Activated CD8-positive, alpha-beta memory T cell treated with anti-CD3 and anti-CD28 coated beads for 4 hours (primary cell): ENCODE results near the gene RGS6.

ENCODE experiments used
- DNase-seq, 2 donors: peaks; one replicate each; pipeline ENCODE4 v3.0.0-alpha.2; 2020; ENCODE audit warnings: low read depth in 2 of 2

The RGS6 gene

DNA sequence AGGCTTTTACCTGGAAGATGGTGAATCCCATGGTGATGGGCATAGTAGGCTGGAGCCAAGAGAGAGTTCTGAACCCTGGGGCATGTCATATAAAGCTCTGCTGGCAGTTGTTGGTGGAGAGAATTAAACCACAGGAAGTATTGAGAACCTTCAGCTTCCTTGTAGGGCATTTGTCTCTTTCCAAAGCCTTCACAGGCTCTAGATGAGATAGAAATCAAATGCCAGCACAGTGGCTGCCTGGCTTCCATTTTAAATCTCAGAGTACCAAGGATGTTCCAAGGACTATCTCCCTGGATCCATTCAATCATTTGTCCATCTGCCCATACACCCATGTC is 592.0 kb downstream of the RGS6 start:
- DNase-seq = no peak

DNA sequence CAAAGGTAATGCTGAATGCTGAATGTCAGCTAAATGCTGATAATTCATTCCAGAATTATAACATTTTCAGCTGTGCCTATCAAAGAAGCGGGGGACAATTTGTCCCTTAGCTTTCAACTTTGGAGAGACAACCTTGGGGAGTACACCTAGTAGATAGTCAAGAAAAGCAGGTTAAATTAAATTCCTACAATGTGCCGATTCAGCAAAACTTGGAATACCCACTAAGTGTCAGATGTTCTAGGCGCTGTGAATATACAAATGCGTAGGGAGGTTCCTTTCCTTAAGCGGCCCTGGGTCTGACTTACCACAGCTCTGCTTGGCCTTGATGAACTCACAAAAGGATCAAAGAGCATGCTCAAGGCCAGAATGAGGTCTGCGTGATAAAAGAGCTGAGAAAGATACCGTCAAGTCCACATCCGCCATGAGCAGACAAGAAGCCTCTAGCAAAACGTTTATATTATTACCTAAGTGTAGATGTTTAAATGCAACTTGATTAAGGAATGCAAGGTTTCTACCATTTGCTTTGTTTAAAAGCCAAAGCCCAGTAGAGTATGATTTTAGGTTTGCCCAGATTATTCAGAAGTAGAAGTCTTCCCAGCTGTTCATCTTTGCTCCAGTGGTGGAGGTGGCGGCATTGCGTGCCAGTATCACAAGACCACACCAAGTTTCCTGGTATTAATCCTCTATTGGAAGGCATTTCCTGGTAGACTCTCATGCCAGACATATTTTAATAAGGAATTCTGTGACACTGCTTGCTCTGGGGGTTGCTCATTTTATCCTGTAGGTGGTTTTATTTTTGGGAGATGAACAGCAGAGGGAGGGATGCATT is 593.1 kb downstream of the RGS6 start:
- no peak for DNase-seq

DNA sequence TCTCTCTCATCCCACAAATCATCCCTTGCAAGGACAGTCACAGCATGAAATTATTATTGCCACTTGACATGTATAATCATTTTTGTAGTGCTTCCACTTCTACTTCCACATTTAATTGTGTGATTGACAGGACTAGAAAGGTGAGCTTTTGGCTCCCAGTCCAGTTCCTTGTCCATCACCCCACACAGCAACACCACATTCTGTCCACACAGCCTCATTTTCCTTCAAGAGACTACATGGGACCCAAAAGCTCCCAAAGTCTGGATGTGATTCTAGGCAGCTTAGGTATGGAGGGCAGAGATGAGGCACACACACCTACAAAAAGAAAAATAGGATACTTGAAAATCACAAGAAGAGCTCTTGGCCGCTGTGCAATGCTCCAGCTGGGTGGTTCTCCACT is 595.4 kb downstream of the RGS6 start:
- DNase-seq = no peak

DNA sequence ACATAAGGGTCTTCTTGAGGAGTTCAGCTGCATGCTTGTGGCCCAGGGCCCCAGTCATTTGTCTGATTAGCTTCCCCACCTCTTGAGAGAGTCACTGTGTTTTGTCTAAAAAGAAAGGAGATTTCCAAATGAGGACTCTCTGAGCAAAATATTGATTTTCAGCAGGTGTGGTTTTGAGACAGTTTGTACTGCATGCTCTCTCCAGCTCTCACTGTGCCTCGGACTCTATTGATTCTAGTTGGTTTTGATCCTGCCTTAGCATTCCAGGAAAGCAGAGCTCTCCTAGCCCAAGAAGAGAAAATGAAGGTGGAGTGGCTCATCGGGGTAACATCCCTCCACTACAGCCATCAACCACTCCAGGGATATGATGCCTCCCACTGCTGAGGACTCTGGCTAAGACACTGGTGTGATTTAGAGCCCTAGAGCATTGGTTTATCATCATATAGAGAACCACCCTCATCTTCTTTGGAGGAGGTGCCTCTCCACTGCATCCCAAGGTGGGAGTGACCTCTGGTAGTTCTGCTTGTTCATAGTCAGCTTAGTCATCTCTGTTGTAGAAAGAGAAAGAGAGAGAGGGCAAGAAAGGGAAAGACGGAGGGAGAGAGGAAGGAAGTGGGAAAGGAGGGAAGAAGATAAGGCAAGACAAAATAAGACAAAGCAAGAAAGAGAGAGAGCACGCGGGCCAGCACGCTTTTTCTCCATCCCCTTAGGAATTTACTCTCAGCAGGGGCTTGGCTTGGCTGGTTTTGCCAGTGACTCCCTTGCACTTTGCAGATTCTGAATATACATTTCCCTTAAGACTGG is 596.0 kb downstream of the RGS6 start:
- DNase-seq = no peak

DNA sequence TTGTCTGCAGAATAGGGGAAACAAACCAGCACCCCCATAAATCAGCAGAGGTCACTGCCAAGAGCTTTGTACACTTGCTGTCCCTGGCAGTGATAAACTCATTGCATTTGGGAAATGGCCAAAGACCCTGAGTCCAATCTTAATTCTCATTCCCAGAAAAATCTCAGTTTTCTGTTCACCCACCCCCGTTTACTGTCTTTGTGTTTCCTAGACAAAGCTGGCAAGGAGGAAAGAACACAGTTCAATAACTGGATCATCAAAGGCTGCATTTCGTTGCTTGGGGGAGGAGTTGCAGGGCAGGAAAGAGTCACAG is 596.6 kb downstream of the RGS6 start:
- DNase-seq = no peak

DNA sequence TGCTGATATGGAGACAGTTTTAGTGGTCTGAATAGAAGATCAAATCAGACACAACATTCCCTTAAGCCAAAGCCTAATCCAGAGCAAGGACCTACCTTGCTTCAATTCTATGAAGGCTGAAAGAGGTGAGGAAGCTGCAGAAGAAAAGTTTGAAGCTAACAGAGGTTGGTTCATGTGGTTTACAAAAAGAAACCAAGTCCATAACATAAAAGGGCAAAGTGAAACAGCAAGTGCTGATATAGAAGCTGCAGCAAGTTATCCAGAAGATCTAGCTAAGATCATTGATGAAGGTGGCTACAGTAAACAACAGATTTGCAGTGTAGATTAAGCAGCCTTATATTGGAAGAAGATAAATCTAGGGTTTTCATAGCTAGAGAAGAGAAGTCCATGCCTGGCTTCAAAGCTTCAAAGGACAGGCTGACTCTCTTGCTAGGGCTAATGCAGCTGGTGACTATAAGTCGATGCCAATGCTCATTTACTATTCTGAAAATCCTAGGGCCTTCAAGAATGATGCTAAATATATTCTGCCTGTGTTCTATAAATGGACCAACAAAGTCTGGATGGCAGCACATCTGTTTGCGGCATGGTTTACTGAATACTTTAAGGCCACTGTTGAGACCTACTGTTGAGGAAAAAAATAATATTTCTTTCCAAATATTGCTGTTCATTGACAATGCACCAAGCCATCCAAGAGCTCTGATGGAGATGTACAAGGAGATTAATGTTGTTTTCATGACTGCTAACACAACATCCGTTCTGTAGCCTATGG is 600.6 kb downstream of the RGS6 start:
- DNase-seq = no peak

DNA sequence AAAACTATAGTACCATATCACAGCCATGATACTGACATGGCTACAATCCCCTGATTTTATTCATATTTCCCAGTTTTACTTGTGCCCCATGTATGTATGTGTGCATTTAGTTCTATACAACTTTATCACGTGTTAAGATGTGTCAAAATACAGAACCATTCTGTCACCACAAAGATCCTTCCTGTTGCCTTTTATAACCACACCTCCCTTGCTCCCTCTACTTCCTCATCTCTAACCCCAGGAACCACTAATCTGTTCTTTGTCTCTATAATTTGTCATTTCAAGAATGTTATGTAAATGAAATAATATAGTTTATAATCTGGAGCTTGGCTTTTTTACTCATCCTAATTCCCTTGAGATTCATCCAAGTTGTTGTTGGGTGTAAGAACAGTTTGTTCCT is 603.3 kb downstream of the RGS6 start:
- DNase-seq = no peak

DNA sequence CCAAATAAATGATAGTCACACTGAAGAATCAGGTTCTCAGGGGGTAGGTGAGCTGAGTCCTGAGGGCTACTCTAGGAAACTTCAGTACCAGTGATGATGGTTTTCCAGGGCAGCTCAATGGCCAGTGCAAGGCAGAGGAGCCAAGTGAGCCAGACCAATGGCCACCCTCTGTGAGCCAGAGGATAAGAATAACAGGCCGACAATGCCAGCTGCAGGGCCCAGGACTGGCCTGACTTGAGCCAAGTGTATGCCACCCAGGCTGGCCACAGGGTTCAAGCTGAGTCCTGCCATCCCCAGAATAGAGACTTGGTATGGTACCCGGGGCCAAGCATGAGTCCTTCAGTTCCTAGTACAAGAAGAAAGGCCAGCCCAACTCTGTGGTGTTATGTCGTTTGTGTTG is 606.2 kb downstream of the RGS6 start:
- no peak for DNase-seq

DNA sequence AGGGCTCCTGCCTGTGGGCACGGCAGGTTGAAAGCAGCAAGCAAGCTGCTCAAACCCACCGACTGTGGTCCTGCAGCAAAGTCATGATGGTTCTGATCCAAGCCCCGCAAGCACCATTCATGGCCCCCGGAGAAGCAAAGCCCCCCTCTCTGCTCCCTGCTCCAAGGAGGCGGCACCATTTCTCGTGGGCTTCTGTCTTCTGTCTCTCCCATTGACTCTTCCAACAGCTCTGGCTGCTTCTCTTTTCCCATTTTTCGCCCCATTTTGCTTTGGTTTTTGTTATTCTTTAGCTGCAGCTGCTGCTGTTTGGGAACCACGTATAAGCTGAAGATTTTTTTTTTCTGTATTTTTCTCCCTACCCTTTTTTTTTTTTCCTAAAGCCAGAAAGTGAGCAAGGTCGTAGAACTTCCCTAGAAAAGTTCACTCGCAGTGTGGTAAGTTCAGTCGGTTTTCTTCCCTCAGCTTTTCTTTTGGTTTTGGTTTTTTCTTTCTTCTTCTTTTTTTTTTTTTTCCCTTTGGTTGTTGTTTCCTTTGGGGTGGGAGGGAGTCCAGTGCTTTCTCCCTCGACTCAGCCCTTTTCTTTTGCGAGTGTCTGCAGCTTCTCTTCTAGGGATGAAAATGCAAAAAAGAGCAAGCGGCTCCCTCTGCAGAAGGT is 607.6 kb downstream of the RGS6 start:
- DNase-seq = no peak

DNA sequence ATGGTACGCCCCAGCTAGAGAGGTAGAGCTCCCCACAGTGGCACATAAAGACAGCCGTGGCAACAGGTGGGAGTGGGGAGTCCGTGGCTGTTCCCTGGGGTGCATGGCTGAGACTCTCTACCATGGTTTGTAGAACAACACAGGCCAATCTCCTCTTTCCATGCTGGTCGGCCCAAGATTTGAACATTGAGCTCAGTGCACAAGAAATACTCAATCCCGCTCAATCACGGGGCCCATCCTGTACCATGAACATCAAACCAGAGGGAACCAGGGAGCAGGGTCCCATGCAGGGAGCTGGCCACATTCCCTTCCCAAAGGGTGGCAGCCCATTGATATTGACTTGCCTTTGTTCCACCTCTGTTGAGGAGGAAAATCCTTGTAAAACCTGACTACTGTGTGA is 608.6 kb downstream of the RGS6 start:
- no peak for DNase-seq

DNA sequence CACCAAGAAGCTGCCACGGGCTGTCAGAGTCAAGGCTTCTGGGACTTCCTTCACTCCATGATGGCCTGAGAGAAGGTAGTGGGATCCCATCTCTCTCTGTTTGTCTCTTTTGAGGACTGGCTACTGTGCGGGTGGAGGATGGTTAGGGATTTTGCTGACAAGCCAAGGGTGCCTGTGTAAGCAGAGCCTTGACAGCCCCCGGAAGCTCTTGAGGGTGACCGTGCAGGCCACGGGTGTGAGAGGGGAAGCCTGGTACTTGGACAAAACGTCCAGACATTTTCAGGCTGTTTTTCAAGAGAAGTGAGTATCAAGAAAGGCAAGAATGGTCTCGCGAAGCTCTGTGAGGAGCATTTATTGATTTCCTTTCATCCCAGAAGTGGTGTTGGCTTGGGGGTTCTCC is 609.3 kb downstream of the RGS6 start:
- no peak for DNase-seq

DNA sequence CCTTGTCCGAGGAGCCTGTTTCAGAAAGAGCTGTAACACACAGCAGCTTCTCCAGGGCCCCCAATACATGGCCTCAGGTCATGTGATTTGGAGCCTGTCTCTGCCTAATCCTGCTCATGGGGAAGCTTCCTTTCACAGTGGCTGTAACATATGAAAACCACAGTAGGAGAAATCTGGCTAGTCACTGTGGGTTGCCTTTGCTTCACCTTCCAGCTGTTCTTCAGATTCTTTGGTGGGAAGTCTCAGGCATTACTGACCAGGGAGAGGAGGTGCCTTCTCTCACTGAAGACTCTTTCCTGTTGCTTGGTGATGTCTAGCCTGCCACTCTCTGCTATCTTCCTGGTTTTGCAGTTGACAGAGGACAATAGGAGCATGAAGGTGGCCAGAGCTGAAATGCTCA is 611.1 kb downstream of the RGS6 start:
- no peak for DNase-seq

DNA sequence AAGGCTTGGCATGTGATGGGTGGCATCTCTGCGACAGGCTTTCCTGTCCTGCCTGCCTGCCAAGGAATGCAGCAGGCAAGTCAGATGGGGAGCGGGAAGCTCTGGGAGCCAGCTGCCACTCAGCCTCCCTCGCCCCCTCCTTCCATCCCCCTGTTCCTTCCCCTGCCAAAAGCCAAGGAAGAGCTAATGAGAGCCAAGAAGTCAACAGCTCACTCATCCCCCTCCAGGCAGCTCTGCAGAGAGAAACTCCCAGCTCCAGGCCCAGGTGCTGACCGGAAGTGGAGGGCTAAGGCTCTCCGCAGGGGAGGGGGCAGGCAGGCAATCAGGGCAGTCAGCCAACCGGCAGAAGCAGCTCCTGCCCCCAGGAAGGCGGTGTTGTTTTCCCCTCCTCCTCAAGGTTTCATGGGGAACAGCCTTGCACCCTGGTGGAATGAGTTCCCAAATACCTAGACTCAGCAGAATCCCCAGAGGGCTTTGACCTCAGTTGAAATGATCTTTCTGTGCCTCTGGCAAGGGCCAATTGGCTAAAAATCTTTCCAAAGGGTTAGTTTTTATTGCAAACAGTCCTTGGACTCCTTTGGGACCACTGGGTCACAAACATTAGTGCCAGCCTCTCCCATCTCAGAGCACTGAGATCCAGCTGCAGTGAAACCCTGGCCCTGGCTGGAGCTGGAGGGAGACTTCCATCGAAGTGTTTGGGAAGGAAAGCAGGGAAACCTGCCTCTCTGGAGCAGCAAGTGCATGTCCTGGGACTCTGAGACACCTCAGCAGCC is 612.6 kb downstream of the RGS6 start:
- no peak for DNase-seq

DNA sequence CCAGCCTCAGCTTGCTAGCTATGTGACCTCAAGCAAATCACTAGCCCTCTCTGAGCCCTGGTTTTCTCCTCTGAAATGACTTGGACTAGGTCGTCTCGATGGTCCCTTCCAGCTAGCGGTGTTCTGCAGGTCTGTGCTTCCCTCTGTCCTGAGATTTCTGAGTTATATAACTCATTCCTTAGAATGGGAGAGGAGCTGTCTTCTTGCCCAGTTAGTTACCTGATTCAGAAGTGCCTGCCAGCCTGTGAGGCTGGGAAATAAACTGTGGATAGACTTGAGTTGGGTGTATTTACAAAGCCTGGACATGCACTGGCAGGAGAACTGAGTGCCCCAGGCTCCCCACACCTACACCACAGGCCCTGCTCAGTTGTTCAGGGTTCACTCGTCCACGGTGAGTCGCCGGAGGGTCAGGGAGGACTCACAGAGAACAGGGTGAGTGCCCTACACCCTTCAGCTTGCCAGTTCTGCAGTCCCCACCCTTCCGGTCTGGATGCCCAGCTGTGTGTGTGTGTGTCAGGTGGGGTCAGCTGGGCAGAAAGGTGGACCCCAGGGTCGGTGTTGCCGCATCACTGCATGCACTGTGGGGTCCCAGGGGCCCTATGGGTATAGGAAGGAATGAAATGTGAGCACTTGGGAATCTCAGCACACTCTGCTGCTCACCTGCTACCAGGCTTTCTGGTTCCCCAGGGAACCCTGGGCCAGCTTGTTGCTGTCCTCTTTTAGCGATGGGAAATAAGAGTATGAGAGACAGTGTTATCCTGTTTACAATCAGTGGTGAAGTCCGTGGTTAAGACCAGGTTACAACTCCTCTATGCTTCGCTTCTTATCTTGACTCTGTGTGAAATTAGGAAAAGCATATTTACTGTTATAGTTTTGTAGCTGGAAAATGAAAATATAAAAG is 613.4 kb downstream of the RGS6 start:
- DNase-seq = no peak

DNA sequence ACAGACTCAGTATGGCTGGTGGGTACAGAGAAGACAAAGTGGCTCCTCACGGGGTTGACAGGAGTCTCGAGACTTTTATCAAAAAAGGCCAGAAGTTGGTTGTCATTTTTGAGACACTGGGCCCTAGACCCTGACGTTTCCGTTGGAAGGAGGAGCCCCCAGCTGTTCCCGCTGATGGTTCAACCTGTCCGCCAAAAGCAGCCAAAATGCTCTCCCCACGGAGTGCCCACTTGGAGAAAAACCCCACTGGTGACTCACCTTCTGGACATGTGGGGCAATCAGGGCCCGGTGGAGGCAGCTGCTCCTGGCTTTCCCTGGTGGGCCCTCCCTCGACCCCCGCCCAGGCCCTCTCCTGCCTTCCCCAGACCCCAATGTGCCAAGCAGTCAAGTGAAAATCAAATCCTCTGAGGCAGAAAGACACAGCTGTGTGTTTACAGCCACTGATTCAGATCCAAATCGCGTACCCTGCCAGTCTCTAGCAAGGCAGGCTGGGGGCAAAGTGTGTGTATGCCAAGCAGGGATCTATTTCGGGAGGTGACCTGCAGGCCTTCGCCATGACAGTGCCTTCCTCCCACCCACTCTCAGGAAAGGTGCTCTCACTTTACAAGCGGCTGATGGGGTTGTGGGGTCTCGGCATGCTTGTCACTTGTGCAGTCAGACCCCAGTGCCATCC is 614.3 kb downstream of the RGS6 start:
- no peak for DNase-seq

DNA sequence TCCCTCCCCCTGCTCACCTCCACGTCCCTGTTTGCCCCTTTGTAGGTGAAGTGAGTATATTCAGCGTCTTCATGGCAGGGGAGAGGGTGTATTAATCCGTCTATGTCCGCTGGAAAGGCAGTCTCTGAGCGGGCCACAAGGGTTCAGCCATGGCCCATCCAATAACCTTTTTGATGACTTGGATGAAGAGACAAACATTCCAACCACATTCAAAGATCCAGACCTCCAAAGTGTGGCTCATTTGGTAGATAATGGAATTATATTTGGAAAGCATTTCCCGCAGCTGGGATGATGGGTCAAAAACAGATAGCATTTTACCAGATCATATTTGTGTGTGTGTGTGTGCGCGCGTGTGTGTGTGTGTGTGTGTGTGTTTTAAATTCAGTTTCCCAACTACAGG is 615.8 kb downstream of the RGS6 start:
- no peak for DNase-seq

DNA sequence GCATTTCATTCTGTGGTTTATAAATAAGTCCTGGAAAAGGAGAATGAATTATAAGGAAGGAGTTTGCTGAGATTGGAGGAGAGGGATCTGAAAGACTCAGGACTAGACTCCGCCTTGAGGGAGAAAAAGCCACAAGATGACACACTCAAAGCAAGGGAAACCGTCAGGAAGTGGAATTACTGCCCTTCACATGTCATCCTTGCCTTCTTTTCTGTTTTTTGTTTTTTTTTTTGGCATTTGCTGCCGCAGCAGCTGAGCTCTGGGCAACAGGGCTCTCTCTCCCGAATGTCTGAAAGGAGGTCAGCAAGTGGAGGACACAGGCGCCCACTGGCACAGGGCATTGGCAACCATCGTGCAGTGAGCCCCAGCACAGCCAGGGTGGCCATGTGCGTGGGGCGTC is 616.8 kb downstream of the RGS6 start:
- DNase-seq = no peak

DNA sequence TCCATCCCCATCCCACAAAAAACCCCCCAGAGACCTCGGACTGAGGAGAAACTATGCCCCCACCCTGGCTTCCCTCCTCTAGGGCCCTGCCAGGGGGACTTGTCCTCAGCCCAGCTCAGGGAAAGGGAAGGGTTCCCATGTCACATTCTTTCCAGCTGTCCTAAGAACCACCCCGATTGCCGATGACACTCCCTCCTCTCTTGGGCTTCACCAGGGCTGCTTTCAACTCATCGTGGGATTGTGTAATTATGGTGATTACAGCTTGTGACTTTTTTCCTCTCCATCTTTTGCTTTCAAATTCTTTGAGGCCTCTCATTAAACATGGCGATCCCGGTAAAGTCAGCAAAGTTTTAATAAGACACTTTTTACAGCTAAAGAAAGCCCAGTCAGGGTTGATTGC is 617.6 kb downstream of the RGS6 start:
- no peak for DNase-seq

DNA sequence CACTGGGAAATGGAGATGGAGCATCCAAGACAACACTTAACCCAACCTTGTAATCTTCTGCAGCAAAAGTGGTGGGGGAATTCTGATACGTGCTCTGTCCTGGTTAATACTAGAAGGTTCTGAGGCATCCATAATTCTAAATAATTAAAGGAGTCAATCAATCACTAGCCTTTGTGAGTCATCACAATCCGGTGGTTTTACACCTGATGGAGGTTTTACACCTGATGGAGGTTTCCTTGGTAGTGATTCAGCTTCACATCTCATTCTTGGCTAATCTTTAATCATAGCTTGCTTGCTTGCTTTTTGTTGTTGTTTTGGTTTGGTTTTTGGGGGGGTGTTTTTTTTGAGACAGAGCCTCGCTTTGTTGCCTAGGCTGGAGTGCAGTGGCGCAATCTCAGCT is 618.3 kb downstream of the RGS6 start:
- no peak for DNase-seq

DNA sequence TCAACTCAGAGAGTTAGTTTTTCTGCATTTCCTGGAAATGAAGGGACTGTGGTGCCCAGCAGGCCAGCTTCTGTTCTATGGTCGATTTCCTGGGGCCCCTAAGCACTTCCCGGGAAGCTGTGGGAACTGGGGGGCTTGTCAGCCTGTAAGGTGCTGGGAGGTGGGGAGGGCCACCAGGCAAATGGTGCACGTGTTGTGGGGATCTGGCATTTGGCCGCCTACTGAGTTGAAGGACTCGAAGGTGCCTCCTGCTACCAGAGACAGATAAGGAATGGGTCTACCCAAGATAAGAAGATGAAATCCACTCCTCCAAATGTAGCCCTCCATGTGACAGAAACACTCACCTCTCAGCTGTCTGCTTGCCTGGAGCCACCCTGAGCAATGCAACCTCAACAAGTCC is 620.0 kb downstream of the RGS6 start:
- DNase-seq = no peak
